Thoracic aorta endothelial cell (primary cell): ENCODE results near the gene TBC1D22A. TPM values are rescaled to one million over a fixed set of nuclear protein-coding genes. Genes with fewer than 3 reads are reported as not detected.

ENCODE experiments used
- total RNA-seq: library from RNA; depleted of rRNA; stranded (reverse); fragments of >200 nt; gene quantifications from 2 replicates; pipeline ENCODE4 v1.2.3, GENCODE V29; 2012

TBC1D22A gene, protein sequence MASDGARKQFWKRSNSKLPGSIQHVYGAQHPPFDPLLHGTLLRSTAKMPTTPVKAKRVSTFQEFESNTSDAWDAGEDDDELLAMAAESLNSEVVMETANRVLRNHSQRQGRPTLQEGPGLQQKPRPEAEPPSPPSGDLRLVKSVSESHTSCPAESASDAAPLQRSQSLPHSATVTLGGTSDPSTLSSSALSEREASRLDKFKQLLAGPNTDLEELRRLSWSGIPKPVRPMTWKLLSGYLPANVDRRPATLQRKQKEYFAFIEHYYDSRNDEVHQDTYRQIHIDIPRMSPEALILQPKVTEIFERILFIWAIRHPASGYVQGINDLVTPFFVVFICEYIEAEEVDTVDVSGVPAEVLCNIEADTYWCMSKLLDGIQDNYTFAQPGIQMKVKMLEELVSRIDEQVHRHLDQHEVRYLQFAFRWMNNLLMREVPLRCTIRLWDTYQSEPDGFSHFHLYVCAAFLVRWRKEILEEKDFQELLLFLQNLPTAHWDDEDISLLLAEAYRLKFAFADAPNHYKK
- 19.0 and 21.8 TPM in 2 replicates for total RNA-seq

DNA sequence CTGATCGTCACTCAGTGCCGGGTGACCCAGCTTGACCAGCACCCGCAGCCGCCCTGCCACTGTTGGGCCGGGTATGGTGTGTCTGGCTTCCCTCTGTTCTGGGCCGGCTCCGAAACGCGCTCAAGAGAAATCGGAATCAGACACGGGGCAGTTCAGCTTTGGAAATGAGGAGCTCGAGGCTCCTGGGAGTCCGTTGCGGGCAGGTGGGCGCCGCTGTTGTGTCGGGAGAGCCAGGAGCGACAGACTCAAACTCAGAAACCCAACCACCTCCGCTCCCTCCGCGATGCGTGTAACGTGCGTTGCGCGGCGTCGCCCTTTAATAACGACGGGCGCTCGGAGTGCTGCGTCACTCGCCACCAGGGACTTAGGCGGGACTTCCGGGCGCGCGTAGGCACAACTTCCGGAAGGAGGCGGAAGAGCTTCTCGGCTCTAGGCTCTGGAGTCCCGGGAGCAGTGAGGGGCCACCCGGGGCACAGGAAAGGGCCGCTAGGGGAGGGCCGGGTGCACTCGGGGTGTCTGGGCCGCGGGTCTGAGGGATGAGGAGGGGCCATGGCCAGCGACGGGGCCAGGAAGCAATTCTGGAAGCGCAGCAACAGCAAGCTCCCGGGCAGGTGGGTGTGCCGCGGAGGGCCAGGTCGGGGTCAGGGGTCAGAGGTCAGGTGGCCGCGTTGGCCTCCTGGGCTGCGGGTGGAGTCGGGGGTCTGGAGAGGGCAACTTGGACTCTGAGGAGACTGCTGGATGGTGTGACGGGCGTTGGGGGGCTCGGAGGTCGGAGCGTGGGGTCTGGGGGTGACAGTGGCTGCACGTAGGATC is at the start of gene TBC1D22A:
TSS of gene TBC1D22A (plus strand) at position 413 of the 813 bp plus-strand sequence. CDS start at position 550, 137 bp downstream.

DNA sequence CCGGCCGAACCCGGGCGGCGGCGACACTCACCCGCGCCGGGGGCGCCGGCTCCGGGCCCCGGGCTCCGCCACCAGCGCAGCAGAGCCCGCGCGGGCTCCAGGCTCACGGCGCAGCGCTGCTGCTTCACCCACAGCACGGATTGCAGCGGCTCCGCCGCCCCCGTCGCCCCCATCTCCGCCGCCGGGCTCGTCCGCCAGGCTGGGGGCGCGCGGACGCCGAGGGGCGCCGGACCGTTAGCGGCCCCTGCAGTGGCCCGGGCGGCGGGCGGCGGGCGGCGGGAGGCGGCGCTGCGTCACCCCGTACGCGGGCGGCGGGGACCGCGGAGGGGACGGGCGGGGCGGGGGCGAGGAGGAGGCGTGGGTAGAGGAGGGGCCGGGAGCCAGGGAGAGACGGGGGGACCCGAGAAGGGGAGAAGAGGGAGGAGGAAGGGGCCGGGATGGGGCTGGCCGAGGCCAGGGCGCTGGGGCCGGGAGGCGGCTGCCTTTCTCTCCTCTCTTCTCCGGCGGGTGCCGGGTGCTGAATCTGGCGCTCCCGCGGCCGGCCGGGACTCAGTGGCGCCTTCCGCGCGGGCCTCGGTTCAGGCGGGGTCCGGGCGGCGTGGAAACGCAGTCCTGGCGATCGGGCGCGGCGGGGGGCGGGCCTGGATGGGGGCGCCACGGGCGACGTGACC is 24.3 kb upstream of the TBC1D22A start, which contains the start of gene CERK:
TSS of gene CERK (minus strand) at position 277 of the 671 bp plus-strand sequence. CDS start at position 173, 104 bp downstream.

Other genes with a start within 250 kb of the TBC1D22A start
- gene CELSR1, start 225.0 kb upstream of the TBC1D22A start, total RNA-seq: 1.3 and 1.9 TPM in 2 replicates
- 6.9 and 7.2 TPM in 2 replicates for gene GRAMD4, start 142.3 kb upstream of the TBC1D22A start, total RNA-seq
- gene CERK, start 24.4 kb upstream of the TBC1D22A start, total RNA-seq: 75.8 and 97.7 TPM in 2 replicates